Measurements from ENCODE around the gene COPG2.

GRCh38 chr7:130473876-130474275 lies 194.7 kb downstream of the COPG2 start:
- no peak for TF ChIP-seq CTCF (IDR thresholded peaks at IDR 0.05; ENCODE audit: insufficient read depth, low read depth, low read length)
- no peak for TF ChIP-seq EZH2 (IDR thresholded peaks at IDR 0.05; ENCODE audit: insufficient read depth, low read length)
